Fibroblast of gingiva (primary cell): Measurements from ENCODE around the gene MPND.

Experiments used
- DNase-seq: peaks from one replicate; pipeline ENCODE4 v3.0.0-alpha.2; 2011; ENCODE audit warnings: low read depth

Gene MPND

GRCh38 chr19:4366666-4367335, 23.4 kb downstream of the MPND start:
- DNase-seq, result no peak

DNA sequence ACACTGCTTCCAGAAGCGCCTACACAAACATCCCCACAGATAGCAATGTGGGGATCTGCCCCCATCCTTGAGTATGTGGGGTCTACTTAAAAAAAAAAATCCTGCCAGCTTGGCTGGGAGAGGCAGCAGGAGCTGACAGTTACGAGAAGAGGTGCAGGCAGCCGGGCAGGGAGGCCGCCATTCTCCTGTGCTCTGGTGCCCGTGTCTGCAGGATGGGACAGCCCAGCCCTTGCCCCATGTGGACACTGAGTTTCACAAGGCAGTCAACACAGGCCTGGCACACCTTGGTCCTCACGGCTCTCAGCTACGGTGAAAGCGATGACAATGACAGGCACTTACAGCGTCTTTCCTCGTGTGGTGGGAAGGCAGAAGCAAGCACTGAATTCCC, 24.0 kb downstream of the MPND start:
- DNase-seq, result no peak

GRCh38 chr19:4367781-4368127, 24.4 kb downstream of the MPND start:
- DNase-seq, result no peak

DNA sequence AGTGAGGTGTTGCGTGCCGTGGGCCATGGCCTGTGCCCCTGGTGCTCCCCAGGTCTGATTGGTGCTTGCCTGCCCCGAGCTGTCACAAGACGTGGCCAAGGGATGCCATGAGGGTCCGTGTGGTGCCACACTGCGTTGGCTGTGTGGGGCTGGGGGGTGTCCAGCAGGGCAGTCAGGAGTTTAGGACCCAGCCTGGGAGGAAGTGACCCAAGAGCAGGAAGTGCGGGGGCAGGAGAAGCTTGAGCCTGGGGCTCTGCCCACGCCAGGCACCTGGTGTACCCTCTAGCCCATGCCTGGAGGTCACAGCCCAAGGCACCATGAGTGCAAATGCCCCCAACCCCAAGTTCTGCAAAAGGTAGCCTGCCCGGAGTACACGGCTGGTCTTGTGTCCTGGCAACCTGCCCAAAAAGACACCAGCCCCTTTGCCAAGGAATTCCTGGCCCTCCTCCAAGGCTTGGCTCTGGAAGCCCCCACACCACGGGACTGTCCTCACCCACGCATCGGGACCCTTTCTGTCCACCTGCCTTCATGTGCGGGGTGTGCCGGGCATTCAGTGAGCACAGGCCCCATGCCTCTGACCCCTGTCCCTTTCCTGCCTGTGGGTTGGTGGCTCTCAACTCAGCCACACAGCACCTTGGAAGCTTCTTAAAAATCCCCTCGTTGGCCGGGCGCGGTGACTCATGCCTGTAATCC, 24.9 kb downstream of the MPND start:
- no peak for DNase-seq

GRCh38 chr19:4369109-4369887, 25.9 kb downstream of the MPND start:
- DNase-seq, result no peak

DNA sequence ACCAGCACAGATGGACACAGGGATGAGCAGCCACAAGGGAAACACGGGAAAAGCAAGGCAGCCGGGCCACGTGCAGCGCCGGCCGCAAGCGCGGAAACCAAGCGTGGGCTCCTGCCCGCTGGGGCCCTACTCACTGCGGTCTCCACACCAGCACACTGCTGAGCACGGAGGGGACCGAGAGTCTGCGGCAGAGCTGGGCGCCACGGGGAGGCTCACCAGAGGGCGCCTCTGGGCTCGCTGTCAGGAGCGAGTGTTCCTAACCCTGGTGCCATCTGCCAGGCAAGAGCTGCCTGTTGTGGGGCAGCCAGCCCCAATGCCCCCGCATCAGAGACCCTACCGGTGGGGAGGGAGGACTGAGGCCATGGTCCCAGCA, 26.5 kb downstream of the MPND start:
- DNase-seq, result peak; percentile 57

GRCh38 chr19:4370418-4371041, 27.2 kb downstream of the MPND start:
- DNase-seq, result no peak

DNA sequence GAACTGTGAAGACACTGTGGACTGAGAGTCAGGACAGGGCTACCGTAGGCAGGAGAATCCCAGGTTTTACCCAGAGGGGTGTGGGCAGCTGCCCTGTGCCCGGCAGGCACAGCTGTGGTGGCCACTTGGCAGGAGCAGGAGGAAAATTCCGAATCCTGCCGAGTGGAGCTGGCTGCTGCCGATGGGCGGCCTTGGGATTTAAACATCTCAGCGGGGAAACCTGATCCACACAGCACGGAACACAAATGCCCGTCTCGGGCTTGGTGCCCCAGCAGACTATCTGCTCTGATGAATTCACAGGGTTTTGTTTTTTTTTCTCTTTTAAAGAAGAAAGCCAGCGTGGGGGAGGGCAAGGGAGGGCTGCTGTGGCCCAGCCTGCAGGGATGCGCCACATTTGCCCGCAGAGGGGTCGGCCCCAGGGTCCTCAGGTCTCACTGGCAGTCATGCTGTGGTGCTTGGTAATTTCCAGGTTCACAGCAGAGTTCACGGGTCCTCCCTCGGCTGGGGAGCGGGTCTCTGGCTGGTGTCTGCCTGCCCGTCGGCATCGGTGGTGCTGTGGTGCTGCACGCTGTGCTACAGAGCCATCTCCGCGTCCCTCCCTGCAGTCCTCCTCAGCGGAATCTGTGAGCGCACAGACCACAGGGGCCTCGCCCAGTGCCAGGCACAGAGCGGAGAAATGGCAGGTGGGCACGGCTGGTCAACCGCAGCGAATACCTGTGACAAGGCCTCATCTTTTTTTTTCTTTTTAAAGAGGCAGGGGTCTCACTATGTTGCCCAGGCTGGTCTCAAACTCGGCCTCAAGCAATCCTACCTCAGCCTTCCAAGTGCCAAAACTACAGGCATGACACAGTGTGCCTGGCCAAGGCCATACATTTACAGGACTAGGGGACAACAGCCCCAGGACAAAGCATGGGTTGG, 28.1 kb downstream of the MPND start:
- DNase-seq, result peak; percentile 84

DNA sequence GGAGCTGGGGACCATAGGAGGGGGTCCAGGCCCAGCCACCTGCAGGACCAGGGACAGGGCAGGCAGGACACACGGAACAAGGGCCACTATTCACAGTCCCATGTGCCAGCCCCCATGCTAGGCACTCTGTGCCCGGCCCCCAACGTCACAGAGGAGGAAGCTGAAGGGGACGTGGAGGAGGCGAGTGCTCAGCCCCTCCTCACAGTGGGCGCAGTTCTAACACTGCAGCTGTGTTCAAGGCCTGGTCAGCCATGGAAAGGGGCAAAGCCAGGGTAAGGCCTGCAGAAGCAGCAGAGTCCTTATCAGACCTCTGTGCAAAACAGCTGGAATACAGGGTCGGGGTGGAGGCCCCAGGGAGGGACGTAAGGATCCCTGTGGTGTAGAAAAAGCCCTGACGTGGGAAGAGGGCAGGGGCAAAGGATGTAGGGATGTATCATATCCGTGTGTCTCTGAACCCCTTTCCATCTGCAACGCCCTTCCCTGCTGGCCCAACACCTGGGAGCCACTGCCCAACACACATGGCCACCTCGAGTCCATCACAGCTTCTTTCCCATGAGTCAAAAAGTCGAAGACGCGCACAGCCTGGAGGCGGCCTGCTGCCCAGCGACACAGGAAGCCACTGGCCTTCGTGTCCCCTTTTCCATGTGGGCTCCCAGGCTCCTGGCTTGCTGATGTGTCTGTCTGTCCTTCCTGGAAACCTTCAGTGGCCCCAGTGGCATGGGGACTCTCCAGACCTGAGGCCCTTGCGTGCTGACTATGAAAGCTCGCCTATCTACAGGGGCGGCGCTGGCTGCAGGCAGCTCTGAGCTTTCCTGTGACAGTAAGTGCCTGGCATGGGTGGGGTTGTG, 29.0 kb downstream of the MPND start:
- DNase-seq, result no peak

DNA sequence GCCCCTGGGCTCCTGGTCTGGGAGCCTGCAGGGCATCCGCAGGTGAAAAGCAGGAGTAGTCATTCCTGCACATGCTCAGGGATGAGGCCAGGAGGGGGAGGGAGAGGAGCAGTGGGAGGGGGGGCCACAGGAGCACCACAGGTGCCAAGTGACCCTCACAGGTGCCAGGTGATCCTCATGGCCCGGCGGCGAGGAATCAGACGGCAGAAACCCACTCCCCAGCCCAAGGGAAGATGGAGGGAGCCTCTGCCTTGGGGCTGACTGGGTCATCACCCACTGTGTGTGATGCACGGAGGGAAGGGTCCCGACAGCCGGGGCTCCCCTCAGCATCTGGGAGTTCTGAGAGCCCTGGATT, 29.6 kb downstream of the MPND start:
- no peak for DNase-seq

GRCh38 chr19:4373601-4374497, 30.5 kb downstream of the MPND start:
- peak; percentile 67 for DNase-seq

- DNase-seq, result peak; percentile 98
These were observed 31.3 kb downstream of the MPND start for GRCh38 chr19:4374498-4375163.

GRCh38 chr19:4375164-4376027, 32.0 kb downstream of the MPND start:
- peak; percentile 90 for DNase-seq

- DNase-seq, result no peak
These were observed 32.8 kb downstream of the MPND start for GRCh38 chr19:4376028-4376670.

- no peak for DNase-seq
These were observed 33.3 kb downstream of the MPND start for GRCh38 chr19:4376671-4376990.

- no peak for DNase-seq
These were observed 33.8 kb downstream of the MPND start for GRCh38 chr19:4376991-4377781.

DNA sequence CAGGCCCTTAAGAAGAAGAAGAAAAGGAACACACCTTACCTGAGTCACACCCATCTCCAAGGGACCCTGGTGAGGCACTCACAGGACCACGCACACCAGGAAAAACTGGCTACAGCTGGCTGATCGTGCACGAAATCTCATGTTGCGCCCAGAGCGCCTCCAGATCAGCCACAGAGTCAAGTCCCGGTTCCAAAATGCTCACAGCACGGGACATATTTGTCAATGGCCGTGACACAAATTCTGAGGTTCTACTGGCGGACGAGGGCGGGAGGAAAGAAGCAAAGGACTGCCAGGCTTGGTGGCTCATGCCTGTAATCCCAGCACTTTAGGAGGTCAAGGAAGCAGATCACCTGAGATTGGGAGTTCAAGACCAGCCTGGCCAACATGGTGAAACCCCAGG, 35.5 kb downstream of the MPND start:
- DNase-seq, result no peak
